Caco-2 (cell line): Measurements from ENCODE around the gene EMC10. TPM values are rescaled to one million over a fixed set of nuclear protein-coding genes. Genes with fewer than 3 reads are reported as not detected.

Experiments used
- BruUV-seq: library from RNA; stranded (reverse); fragments of 400-500 nt; replicated peaks from 2 replicates; lab custom pipeline; 2021; lab: Mats Ljungman, UMichigan
- CTCF ChIA-PET: fragments of 300-600 bp; sonication (Branson Sonifier 250); formaldehyde crosslinking; loops from one replicate; lab custom pipeline; 2022; ENCODE audit warnings: antibody characterized with exemption; lab: Charles Lee
- POLR2A ChIA-PET: fragments of 300-600 bp; sonication (Branson Sonifier 250); formaldehyde crosslinking; loops from one replicate; lab custom pipeline; 2022; ENCODE audit warnings: antibody characterized with exemption; lab: Charles Lee
- DNase-seq, 2 experiments: peaks; one replicate each; pipeline versions ENCODE4 v3.0.0 to v3.0.0-alpha.2; 2020 to 2022
- H3K27me3 ChIP-seq: replicated peaks from 2 replicates; pipeline ENCODE4 v1.6.0; 2011; ENCODE audit warnings: low read length; ENCODE audit not compliant: control insufficient read depth, insufficient read depth
- H3K36me3 ChIP-seq: 2 replicates; pipeline ENCODE4 v1.5.1; 2011; ENCODE audit warnings: low read length; ENCODE audit not compliant: control insufficient read depth, insufficient read depth
- H3K4me1 ChIP-seq: fragments of 250-450 bp; sonication (Bioruptor Pico); 2 replicates; pipeline ENCODE4 v1.5.1; 2020; ENCODE audit warnings: mild to moderate bottlenecking
- H3K4me3 ChIP-seq: 2 replicates; pipeline ENCODE4 v1.5.1; 2011; ENCODE audit warnings: low read depth, mild to moderate bottlenecking, control low read depth, low read length
- H3K9me3 ChIP-seq: fragments of 250-450 bp; sonication (Bioruptor Pico); 2 replicates; pipeline ENCODE4 v1.5.1; 2020; ENCODE audit warnings: mild to moderate bottlenecking, moderate library complexity
- H3K27ac Mint-ChIP-seq: one replicate; pipeline ENCODE4 v1.8.0; 2022; ENCODE audit warnings: mixed read lengths; ENCODE audit not compliant: unreplicated experiment
- H3K27me3 Mint-ChIP-seq: one replicate; pipeline ENCODE4 v1.8.0; 2022; ENCODE audit warnings: mixed read lengths; ENCODE audit not compliant: insufficient read depth, unreplicated experiment
- H3K36me3 Mint-ChIP-seq: one replicate; pipeline ENCODE4 v1.8.0; 2022; ENCODE audit warnings: mild to moderate bottlenecking, mixed read lengths; ENCODE audit not compliant: insufficient read depth, unreplicated experiment
- H3K4me1 Mint-ChIP-seq: one replicate; pipeline ENCODE4 v1.8.0; 2022; ENCODE audit warnings: low read depth, mixed read lengths; ENCODE audit not compliant: unreplicated experiment
- H3K4me3 Mint-ChIP-seq: one replicate; pipeline ENCODE4 v1.8.0; 2022; ENCODE audit warnings: mild to moderate bottlenecking, moderate library complexity, mixed read lengths; ENCODE audit not compliant: unreplicated experiment
- H3K9me3 Mint-ChIP-seq: one replicate; pipeline ENCODE4 v1.8.0; 2022; ENCODE audit warnings: mixed read lengths; ENCODE audit not compliant: unreplicated experiment
- CTCF ChIP-seq, 2 experiments: fragments of 200-600 bp in 1 of 2; IDR thresholded peaks; 1 replicate in 1 of 2; 2 replicates in 1 of 2; pipeline versions ENCODE4 v1.5.1 to v1.8.0; 2011 to 2022; ENCODE audit warnings: antibody characterized with exemption in 1 of 2, control low read depth in 1 of 2, inconsistent platforms in 1 of 2, low read depth in 1 of 2, low read length in 1 of 2, mild to moderate bottlenecking in 1 of 2, moderate library complexity in 1 of 2; ENCODE audit not compliant: insufficient read depth in 1 of 2, severe bottlenecking in 1 of 2, unreplicated experiment in 1 of 2
- intact Hi-C: fragments of 100-400 bp; cut with micrococcal nuclease; formaldehyde crosslinking; loops from one replicate; pipeline ENCODE4 v1.10.0; 2022; ENCODE audit not compliant: unreplicated experiment
- total RNA-seq: library from RNA; stranded (reverse); gene quantifications from 2 replicates; pipeline ENCODE4 v1.2.3, GENCODE V29; 2022

EMC10 gene
- total RNA-seq, 1 experiment from 2014 or later: 42.9 TPM

- no peak for DNase-seq
- no peaks in the 10 kb centered on the region for H3K27me3 ChIP-seq
- H3K27me3 Mint-ChIP-seq: peaks cover 12% of the 10 kb centered on the region
- H3K4me1 ChIP-seq: no peaks in the 10 kb centered on the region
- no peak overlapping the region for H3K27ac Mint-ChIP-seq
- POLR2A ChIA-PET: interaction anchor here (0.7 kb wide), 1 partner anchor 262 kb away, joined by 9 read pairs; no protein-coding TSS in a partner anchor
- BruUV-seq: no TSS peak
- H3K9me3 ChIP-seq: no peaks in the 10 kb centered on the region
- intact Hi-C loops: no loop called here
- H3K9me3 Mint-ChIP-seq: peaks cover 20% of the 10 kb centered on the region
- TF ChIP-seq CTCF (IDR thresholded peaks at IDR 0.05; ENCODE audit: insufficient read depth in 1 of 2, low read depth in 1 of 2, low read length in 1 of 2, severe bottlenecking in 1 of 2, unreplicated experiment in 1 of 2): no peak
- no peak overlapping the region for H3K4me3 Mint-ChIP-seq
- no peaks in the 10 kb centered on the region for H3K36me3 ChIP-seq
- peaks cover 11% of the 10 kb centered on the region for H3K36me3 Mint-ChIP-seq
- no peak overlapping the region for H3K4me3 ChIP-seq
- no peaks in the 10 kb centered on the region for H3K4me1 Mint-ChIP-seq
- CTCF ChIA-PET: interaction anchor here (1.0 kb wide), 1 partner anchor 75 kb away, joined by 3 read pairs; no protein-coding TSS in a partner anchor
Observed at GRCh38 chr19:50444059-50444458, 32.2 kb upstream of the EMC10 start.

- no TSS peak for BruUV-seq
- no peaks in the 10 kb centered on the region for H3K4me1 Mint-ChIP-seq
Observed at GRCh38 chr19:50447053-50447452, 29.3 kb upstream of the EMC10 start.

GRCh38 chr19:50447750-50448149 is 28.6 kb upstream of the EMC10 start:
- Histone ChIP-seq H3K27me3 (no peaks in the 10 kb centered on the region), H3K4me1 (no peaks in the 10 kb centered on the region), H3K9me3 (no peaks in the 10 kb centered on the region), H3K4me3 (no peak overlapping the region), H3K36me3 (no peaks in the 10 kb centered on the region)
- TF ChIP-seq CTCF (IDR thresholded peaks at IDR 0.05; ENCODE audit: insufficient read depth in 1 of 2, low read depth in 1 of 2, low read length in 1 of 2, severe bottlenecking in 1 of 2, unreplicated experiment in 1 of 2): no peak
- H3K9me3 Mint-ChIP-seq: peaks cover 10% of the 10 kb centered on the region
- no peak overlapping the region for H3K4me3 Mint-ChIP-seq
- peaks cover 5% of the 10 kb centered on the region for H3K36me3 Mint-ChIP-seq
- H3K4me1 Mint-ChIP-seq: no peaks in the 10 kb centered on the region
- no peak overlapping the region for H3K27ac Mint-ChIP-seq
- peaks cover 5% of the 10 kb centered on the region for H3K27me3 Mint-ChIP-seq
- DNase-seq: no peak
- intact Hi-C loops: no loop called here
- BruUV-seq: no TSS peak
- CTCF ChIA-PET: no interaction called here
- POLR2A ChIA-PET: no interaction called here

More at GRCh38 chr19:50447053-50447452, 29.3 kb upstream of the EMC10 start:
- no peak overlapping the region for H3K27ac Mint-ChIP-seq
- no peak overlapping the region for H3K4me3 ChIP-seq
- no peak for TF ChIP-seq CTCF (IDR thresholded peaks at IDR 0.05; ENCODE audit: insufficient read depth in 1 of 2, low read depth in 1 of 2, low read length in 1 of 2, severe bottlenecking in 1 of 2, unreplicated experiment in 1 of 2)
- DNase-seq: no peak
- peaks cover 10% of the 10 kb centered on the region for H3K9me3 Mint-ChIP-seq
- ChIA-PET CTCF (no interaction called here), POLR2A (no interaction called here)
- peaks cover 5% of the 10 kb centered on the region for H3K27me3 Mint-ChIP-seq
- no peaks in the 10 kb centered on the region for H3K27me3 ChIP-seq
- peaks cover 5% of the 10 kb centered on the region for H3K36me3 Mint-ChIP-seq
- no peaks in the 10 kb centered on the region for H3K36me3 ChIP-seq
- intact Hi-C loops: no loop called here
- no peak overlapping the region for H3K4me3 Mint-ChIP-seq
- H3K9me3 ChIP-seq: no peaks in the 10 kb centered on the region
- H3K4me1 ChIP-seq: no peaks in the 10 kb centered on the region
